SU-DHL-6 (cell line): ENCODE data around the gene TMOD2.

ENCODE experiments used
- H2AFZ ChIP-seq: fragments of 200-600 bp; sonication (generic); 2 replicates; pipeline ENCODE4 v1.6.1; 2014; ENCODE audit warnings: low read depth, mild to moderate bottlenecking, moderate library complexity, mixed read lengths, antibody characterized with exemption, low read length; ENCODE audit not compliant: severe bottlenecking
- H3F3A ChIP-seq: fragments of 200-600 bp; shearing (Covaris generic); 2 replicates; pipeline ENCODE4 v1.6.0; 2016; ENCODE audit warnings: antibody characterized with exemption, mild to moderate bottlenecking; ENCODE audit not compliant: insufficient read depth
- H3K27ac ChIP-seq: fragments of 200-600 bp; sonication (generic); 2 replicates; pipeline ENCODE4 v1.5.1; 2016; ENCODE audit warnings: low read depth, mild to moderate bottlenecking, low read length, moderate library complexity, mixed read lengths
- H3K27me3 ChIP-seq: fragments of 200-600 bp; sonication (generic), shearing (Covaris generic); 2 replicates; pipeline ENCODE4 v1.6.0; 2014; ENCODE audit warnings: mild to moderate bottlenecking, low read length
- H3K36me3 ChIP-seq: fragments of 200-600 bp; sonication (generic); 2 replicates; pipeline ENCODE4 v1.6.1; 2014; ENCODE audit warnings: mild to moderate bottlenecking, low read length, mixed read lengths
- H3K4me2 ChIP-seq: fragments of 300-600, 200-600 bp; shearing (Covaris generic), sonication (generic); 2 replicates; pipeline ENCODE4 v1.6.0; 2014; ENCODE audit warnings: low read length, low read depth, mild to moderate bottlenecking; ENCODE audit not compliant: poor library complexity, severe bottlenecking
- H3K4me3 ChIP-seq: fragments of 200-600 bp; sonication (generic); 2 replicates; pipeline ENCODE4 v1.5.1; 2014; ENCODE audit warnings: antibody characterized with exemption, low read length, mild to moderate bottlenecking, mixed read lengths; ENCODE audit not compliant: insufficient read depth, poor library complexity, severe bottlenecking
- H3K79me2 ChIP-seq: fragments of 200-600 bp; sonication (generic); 2 replicates; pipeline ENCODE4 v1.6.1; 2014; ENCODE audit warnings: mild to moderate bottlenecking, low read length, moderate library complexity; ENCODE audit not compliant: insufficient read depth
- H3K9ac ChIP-seq: fragments of 200-600 bp; sonication (generic); 2 replicates; pipeline ENCODE4 v1.7.0; 2014; ENCODE audit warnings: mild to moderate bottlenecking, low read length
- H3K9me2 ChIP-seq: fragments of 200-600 bp; sonication (generic); replicated peaks from 2 replicates; pipeline ENCODE4 v1.6.1; 2014; ENCODE audit warnings: low read length; ENCODE audit not compliant: insufficient read depth
- H3K9me3 ChIP-seq: fragments of 200-600 bp; sonication (generic); 2 replicates; pipeline ENCODE4 v1.6.1; 2014; ENCODE audit warnings: low read length, mixed read lengths; ENCODE audit not compliant: insufficient read depth
- H4K20me1 ChIP-seq: fragments of 200-600 bp; sonication (generic); 2 replicates; pipeline ENCODE4 v1.6.1; 2014; ENCODE audit warnings: low read depth, mild to moderate bottlenecking, antibody characterized with exemption, low read length, moderate library complexity, mixed read lengths
- CTCF ChIP-seq: fragments of 200-600 bp; sonication (generic); IDR thresholded peaks from one replicate; pipeline ENCODE4 v1.5.1; 2017; ENCODE audit warnings: antibody characterized with exemption, mild to moderate bottlenecking, low read length, moderate library complexity; ENCODE audit not compliant: insufficient read depth, poor library complexity, severe bottlenecking
- EZH2phosphoT487 ChIP-seq: fragments of 200-600 bp; sonication (generic), shearing (Covaris generic); conservative IDR thresholded peaks from 2 replicates; pipeline ENCODE4 v1.6.1; 2018; ENCODE audit warnings: mild to moderate bottlenecking, antibody characterized with exemption, low read length, moderate library complexity, mixed read lengths

TMOD2 gene

GRCh38 chr15:51849860-51850259 lies 98.5 kb downstream of the TMOD2 start:
- Histone ChIP-seq H3K36me3 (no peaks in the 10 kb centered on the region), H4K20me1 (peaks cover 19% of the 10 kb centered on the region), H3K9me2 (no peaks in the 10 kb centered on the region), H2AFZ (no peak overlapping the region), H3K4me2 (no peak overlapping the region), H3K9ac (no peak overlapping the region), H3K27ac (no peak overlapping the region), H3K9me3 (no peaks in the 10 kb centered on the region), H3K4me3 (no peak overlapping the region), H3K27me3 (no peaks in the 10 kb centered on the region), H3K79me2 (peaks cover 10% of the 10 kb centered on the region), H3F3A (no peaks in the 10 kb centered on the region)
- TF ChIP-seq CTCF (no peak), EZH2phosphoT487 (no peak)

GRCh38 chr15:51853998-51854397 lies 102.6 kb downstream of the TMOD2 start:
- Histone ChIP-seq H3K27me3 (no peaks in the 10 kb centered on the region), H3K27ac (no peak overlapping the region), H3K9me3 (no peaks in the 10 kb centered on the region), H4K20me1 (peaks cover 13% of the 10 kb centered on the region; the same call in 1 of the 2 replicates), H3K36me3 (no peaks in the 10 kb centered on the region), H2AFZ (no peak overlapping the region), H3K9ac (no peak overlapping the region), H3K79me2 (peaks cover 4% of the 10 kb centered on the region; the same call in 1 of the 2 replicates), H3K4me3 (no peak overlapping the region), H3F3A (no peaks in the 10 kb centered on the region), H3K4me2 (no peak overlapping the region), H3K9me2 (no peaks in the 10 kb centered on the region)
- TF ChIP-seq EZH2phosphoT487 (no peak), CTCF (no peak)

GRCh38 chr15:51855612-51856011 lies 104.2 kb downstream of the TMOD2 start:
- H3K36me3 ChIP-seq = no peaks in the 10 kb centered on the region
- H4K20me1 ChIP-seq = 0 out of 2 replicates have a peak, but pooled peaks cover 7% of the 10 kb centered on the region
- H3K27me3 ChIP-seq = no peaks in the 10 kb centered on the region
- no peak for TF ChIP-seq CTCF
- TF ChIP-seq EZH2phosphoT487 = no peak
- no peaks in the 10 kb centered on the region for H3K9me2 ChIP-seq
- no peaks in the 10 kb centered on the region for H3F3A ChIP-seq
- no peak overlapping the region for H3K27ac ChIP-seq
- H3K4me2 ChIP-seq = no peak overlapping the region
- no peaks in the 10 kb centered on the region for H3K9me3 ChIP-seq
- H3K9ac ChIP-seq = no peak overlapping the region
- no peak overlapping the region for H3K4me3 ChIP-seq
- H3K79me2 ChIP-seq = no peaks in the 10 kb centered on the region
- no peak overlapping the region for H2AFZ ChIP-seq
